Right ventricle myocardium superior (tissue), 1 donor: ENCODE measurements around the gene IMP4. TPM values are rescaled to one million over a fixed set of nuclear protein-coding genes. Genes with fewer than 3 reads are reported as not detected.
A peak's percentile ranks its signal among the peaks of the same experiment; 100 is the strongest.

ENCODE experiments used
- ATAC-seq: fragments of 200-7000 bp; cut with Tn5 transposase; one replicate; pipeline ENCODE4 v1.9.1; 2020; ENCODE audit warnings: mild to moderate bottlenecking; ENCODE audit not compliant: poor library complexity
- DNase-seq: peaks from one replicate; pipeline ENCODE4 v3.0.0-alpha.2; 2020
- intact Hi-C: fragments of 100-400 bp; cut with DNase I; formaldehyde crosslinking; loops from one replicate; pipeline ENCODE4 v1.11.2; 2022
- total RNA-seq: library from RNA; stranded (reverse); fragmentation: NEBNext Ultra II Directional; extraction: Animal tissue kit (Norgen Biotek cat#: 25700); gene quantifications from one replicate; pipeline ENCODE4 v1.2.1, GENCODE V29; 2021
- donor health status: DM: no; HTN: yes; CAD: no; lungs with severe emphysema.

Gene IMP4
- total RNA-seq, 1 donor from 2014 or later = 60.2 TPM

GRCh38 chr2:130334026-130334425 lies 8.7 kb upstream of the IMP4 start:
- ATAC-seq (no peak), DNase-seq (no peak)
- intact Hi-C loops = loop anchor here (5.0 to 10.0 kb wide), 2 partner anchors 149 to 177 kb away; partner anchors contain the start of genes MZT2B and SMPD4

- intact Hi-C loops = loop anchor here (10.0 kb wide), 1 partner anchor 150 kb away; the partner anchor contains the start of genes MZT2B and SMPD4
- DNase-seq (no peak), ATAC-seq (no peak)
These were observed 7.5 kb upstream of the IMP4 start for GRCh38 chr2:130335226-130335625.

GRCh38 chr2:130336150-130336876 lies 6.4 kb upstream of the IMP4 start:
- DNase-seq (no peak), ATAC-seq (no peak)
- intact Hi-C loops = loop anchor here (10.0 kb wide), 1 partner anchor 152 kb away; the partner anchor contains the start of genes MZT2B and SMPD4

GRCh38 chr2:130336877-130337734 lies 5.6 kb upstream of the IMP4 start:
- intact Hi-C loops = loop anchor here (10.0 kb wide), 1 partner anchor 152 kb away; the partner anchor contains the start of genes MZT2B and SMPD4
- DNase-seq (peak; percentile 76), ATAC-seq (peak; percentile 79)

- DNase-seq (no peak), ATAC-seq (no peak)
- intact Hi-C loops = loop anchor here (10.0 kb wide), 1 partner anchor 153 kb away; the partner anchor contains the start of genes MZT2B and SMPD4
These were observed 4.9 kb upstream of the IMP4 start for GRCh38 chr2:130337735-130338325.

- DNase-seq = no peak
- intact Hi-C loops = loop anchor here (10.0 kb wide), 1 partner anchor 154 kb away; the partner anchor contains the start of genes MZT2B and SMPD4
- no peak for ATAC-seq
These were observed 3.8 kb upstream of the IMP4 start for GRCh38 chr2:130338793-130339345.

GRCh38 chr2:130339885-130340745 lies 2.6 kb upstream of the IMP4 start:
- ATAC-seq = no peak
- no peak for DNase-seq
- intact Hi-C loops = loop anchor here (10.0 kb wide), 1 partner anchor 155 kb away; the partner anchor contains the start of genes MZT2B and SMPD4

- peak; percentile 0 for ATAC-seq
- no peak for DNase-seq
- intact Hi-C loops = no loop called here
These were observed 1.1 kb upstream of the IMP4 start for GRCh38 chr2:130341562-130342019.

GRCh38 chr2:130342020-130342532 lies 621 bp upstream of the IMP4 start:
- ATAC-seq = peak; percentile 91
- DNase-seq = peak; percentile 92
- intact Hi-C loops = no loop called here

- no peak for DNase-seq
- ATAC-seq = no peak
- intact Hi-C loops = no loop called here
These were observed 1.9 kb downstream of the IMP4 start for GRCh38 chr2:130344578-130344977.

GRCh38 chr2:130345091-130345490 lies 2.4 kb downstream of the IMP4 start:
- DNase-seq (no peak), ATAC-seq (no peak)
- intact Hi-C loops = no loop called here

GRCh38 chr2:130345611-130346010 lies 2.9 kb downstream of the IMP4 start:
- intact Hi-C loops = no loop called here
- no peak for DNase-seq

GRCh38 chr2:130346041-130346740 lies 3.5 kb downstream of the IMP4 start:
- intact Hi-C loops = no loop called here
- no peak for DNase-seq
- no peak for ATAC-seq

More at GRCh38 chr2:130345611-130346010, 2.9 kb downstream of the IMP4 start:
- ATAC-seq = no peak

GRCh38 chr2:130346741-130347066 lies 4.0 kb downstream of the IMP4 start:
- no peak for ATAC-seq
- intact Hi-C loops = no loop called here
- DNase-seq = no peak

GRCh38 chr2:130347220-130347925 lies 4.7 kb downstream of the IMP4 start:
- intact Hi-C loops = no loop called here
- DNase-seq (no peak), ATAC-seq (no peak)

- DNase-seq (no peak), ATAC-seq (no peak)
- intact Hi-C loops = no loop called here
These were observed 6.5 kb downstream of the IMP4 start for GRCh38 chr2:130349174-130349573.
